HEK293 (cell line): ENCODE data around the gene ARPC1B.

Source experiments
- CTCF ChIP-seq: fragments of 450-650 bp; formaldehyde crosslinking; IDR thresholded peaks from 2 replicates; pipeline ENCODE4 v1.5.1; 2016; ENCODE audit warnings: missing biosample characterization, missing genetic modification characterization
- ELK4 ChIP-seq: IDR thresholded peaks from 2 replicates; pipeline ENCODE4 v1.6.1; 2011; ENCODE audit warnings: mild to moderate bottlenecking, low read depth, low read length, borderline replicate concordance
- PRDM10 ChIP-seq: fragments of 450-650 bp; formaldehyde crosslinking; IDR thresholded peaks from 2 replicates; pipeline ENCODE4 v1.5.1; 2016; ENCODE audit warnings: missing biosample characterization, missing genetic modification characterization
- REST ChIP-seq: fragments of 450-650 bp; formaldehyde crosslinking; IDR thresholded peaks from 2 replicates; pipeline ENCODE4 v1.5.1; 2016; ENCODE audit warnings: missing biosample characterization, missing genetic modification characterization
- ZBTB26 ChIP-seq: fragments of 450-650 bp; formaldehyde crosslinking; optimal IDR thresholded peaks from 2 replicates; pipeline ENCODE3; 2016; ENCODE audit warnings: missing biosample characterization, mild to moderate bottlenecking, missing genetic modification characterization
- ZNF133 ChIP-seq: fragments of 450-650 bp; formaldehyde crosslinking; IDR thresholded peaks from 2 replicates; pipeline ENCODE4 v1.5.1; 2016; ENCODE audit warnings: missing biosample characterization, missing genetic modification characterization
- ZNF175 ChIP-seq: fragments of 450-650 bp; formaldehyde crosslinking; IDR thresholded peaks from 2 replicates; pipeline ENCODE4 v1.5.1; 2016; ENCODE audit warnings: missing biosample characterization, missing genetic modification characterization
- ZNF274 ChIP-seq, 2 experiments: fragments of 200-500 bp in 1 of 2; fragments of 450-650 bp in 1 of 2; sonication (Bioruptor generic) in 1 of 2; formaldehyde crosslinking in 1 of 2; IDR thresholded peaks; 2 replicates each; pipeline versions ENCODE4 v1.5.1 to v1.6.1; 2014 to 2016; ENCODE audit warnings: borderline replicate concordance in 1 of 2, inconsistent platforms in 1 of 2, low read length in 1 of 2, missing biosample characterization in 1 of 2, missing genetic modification characterization in 1 of 2
- ZNF354C ChIP-seq: fragments of 450-650 bp; formaldehyde crosslinking; IDR thresholded peaks from 2 replicates; pipeline ENCODE4 v1.5.1; 2016; ENCODE audit warnings: missing biosample characterization, missing genetic modification characterization, low read depth, borderline replicate concordance
- ZNF518A ChIP-seq: fragments of 450-650 bp; formaldehyde crosslinking; conservative IDR thresholded peaks from 2 replicates; pipeline ENCODE4 v1.5.1; 2016; ENCODE audit warnings: low read depth, missing biosample characterization, missing genetic modification characterization
- ZNF558 ChIP-seq: fragments of 450-650 bp; formaldehyde crosslinking; IDR thresholded peaks from 2 replicates; pipeline ENCODE4 v1.5.1; 2016; ENCODE audit warnings: missing biosample characterization, missing genetic modification characterization
- ZNF660 ChIP-seq: fragments of 450-650 bp; IDR thresholded peaks from 2 replicates; pipeline ENCODE4 v1.5.1; 2018; ENCODE audit warnings: missing biosample characterization, mild to moderate bottlenecking, missing genetic modification characterization
- ZNF791 ChIP-seq: fragments of 450-650 bp; formaldehyde crosslinking; IDR thresholded peaks from 2 replicates; pipeline ENCODE4 v1.5.1; 2016; ENCODE audit warnings: missing biosample characterization, missing genetic modification characterization
- ZNF792 ChIP-seq: fragments of 450-650 bp; formaldehyde crosslinking; IDR thresholded peaks from 2 replicates; pipeline ENCODE4 v1.5.1; 2016; ENCODE audit warnings: missing biosample characterization, missing genetic modification characterization

- TF ChIP-seq REST (tag by site-specific recombination) (no peak), ZNF518A (tag by site-specific recombination) (no peak), CTCF (tag by site-specific recombination) (no peak), ZNF274 (IDR thresholded peaks at IDR 0.05; ENCODE audit: low read length) (no peak), ZNF274 (tag by site-specific recombination; IDR thresholded peaks at IDR 0.05; ENCODE audit: borderline replicate concordance) (no peak), ZBTB26 (no peak), ZNF792 (tag by site-specific recombination) (no peak), ZNF791 (tag by site-specific recombination) (no peak), ZNF175 (tag by site-specific recombination) (no peak), ZNF558 (tag by site-specific recombination) (no peak), ZNF354C (no peak), ELK4 (no peak), ZNF660 (tag by site-specific recombination) (no peak), PRDM10 (no peak), ZNF133 (tag by site-specific recombination) (no peak)
Observed at GRCh38 chr7:99420986-99421385, 46.5 kb downstream of the ARPC1B start.
